H1 (cell line): ENCODE data around the gene CYP17A1. TPM values are rescaled to one million over a fixed set of nuclear protein-coding genes. Genes with fewer than 3 reads are reported as not detected.

Experiments used
- CTCF ChIA-PET: fragments of 300-600 bp; sonication (Branson Sonifier 250); formaldehyde crosslinking; loops from one replicate; lab custom pipeline; 2021; ENCODE audit not compliant: partially characterized antibody; lab: Charles Lee
- POLR2A ChIA-PET: fragments of 300-600 bp; sonication (Branson Sonifier 250); formaldehyde crosslinking; loops from one replicate; lab custom pipeline; 2021; ENCODE audit warnings: inconsistent platforms; ENCODE audit not compliant: partially characterized antibody; lab: Charles Lee
- DNase-seq, 2 experiments: peaks; one replicate each; pipeline versions ENCODE4 v3.0.0 to v3.0.0-alpha.2; 2010 to 2022; ENCODE audit warnings: low spot score in 2 of 2, low read depth in 1 of 2, mixed read lengths in 1 of 2
- FAIRE-seq: peaks from 2 replicates; lab custom pipeline; 2011; peaks lifted over from hg19 to GRCh38; lab: Jason Lieb, UNC
- H2AFZ ChIP-seq: 2 replicates; pipeline ENCODE4 v1.8.1; 2012; ENCODE audit warnings: low read length, inconsistent platforms
- H2AK5ac ChIP-seq: 2 replicates; pipeline ENCODE4 v1.6.1; 2013; ENCODE audit warnings: low read depth, low read length
- H2BK120ac ChIP-seq: replicated peaks from 2 replicates; pipeline ENCODE3; 2013; ENCODE audit warnings: low read depth, low read length, inconsistent platforms
- H2BK12ac ChIP-seq: 2 replicates; pipeline ENCODE4 v1.6.1; 2013; ENCODE audit warnings: low read depth, low read length
- H2BK15ac ChIP-seq: 2 replicates; pipeline ENCODE4 v1.6.1; 2013; ENCODE audit warnings: low read length
- H2BK20ac ChIP-seq: 2 replicates; pipeline ENCODE4 v1.6.1; 2013; ENCODE audit warnings: low read length
- H2BK5ac ChIP-seq: 2 replicates; pipeline ENCODE4 v1.6.1; 2013; ENCODE audit warnings: low read depth, low read length
- H3K14ac ChIP-seq: 2 replicates; pipeline ENCODE4 v1.6.1; 2013; ENCODE audit warnings: inconsistent platforms; ENCODE audit not compliant: insufficient read length
- H3K18ac ChIP-seq: 2 replicates; pipeline ENCODE4 v1.6.1; 2013; ENCODE audit warnings: low read length; ENCODE audit errors: extremely low read depth
- H3K23ac ChIP-seq: 2 replicates; pipeline ENCODE4 v1.6.1; 2013; ENCODE audit warnings: inconsistent platforms; ENCODE audit not compliant: insufficient read length
- H3K23me2 ChIP-seq: 2 replicates; pipeline ENCODE4 v1.6.1; 2013; ENCODE audit warnings: low read depth, low read length
- H3K27ac ChIP-seq: 2 replicates; pipeline ENCODE4 v1.6.1; 2011; ENCODE audit warnings: low read depth, low read length, inconsistent platforms
- H3K27me3 ChIP-seq, 4 experiments: replicated peaks in 1 of 4; 1 replicate in 1 of 4; 2 replicates in 3 of 4; pipeline versions ENCODE4 v1.6.1 to v1.8.1; 2011 to 2013; ENCODE audit warnings: low read length in 3 of 4, mild to moderate bottlenecking in 3 of 4, inconsistent platforms in 2 of 4, mixed read lengths in 2 of 4, moderate library complexity in 1 of 4; ENCODE audit not compliant: control insufficient read depth in 3 of 4, insufficient read depth in 3 of 4; ENCODE audit errors: extremely low read depth in 1 of 4
- H3K36me3 ChIP-seq, 4 experiments: 2 replicates each; pipeline versions ENCODE4 v1.6.1 to v1.8.1; 2011 to 2013; ENCODE audit warnings: mild to moderate bottlenecking in 4 of 4, low read length in 3 of 4, moderate library complexity in 2 of 4, control low read depth in 1 of 4, inconsistent platforms in 1 of 4; ENCODE audit not compliant: insufficient read depth in 4 of 4, control insufficient read depth in 2 of 4
- H3K4ac ChIP-seq: replicated peaks from 2 replicates; pipeline ENCODE3; 2013; ENCODE audit warnings: low read length, low read depth, mixed read lengths, inconsistent platforms; ENCODE audit not compliant: insufficient read length
- H3K4me1 ChIP-seq, 4 experiments: replicated peaks in 1 of 4; 1 replicate in 1 of 4; 2 replicates in 3 of 4; pipeline versions ENCODE4 v1.6.1 to v1.8.1; 2011 to 2013; ENCODE audit warnings: low read length in 3 of 4, inconsistent platforms in 2 of 4, mixed read lengths in 1 of 4; ENCODE audit not compliant: insufficient read depth in 4 of 4, control insufficient read depth in 3 of 4
- H3K4me2 ChIP-seq, 2 experiments: 2 replicates each; pipeline versions ENCODE4 v1.6.1 to v1.8.1; 2011 to 2013; ENCODE audit warnings: low read depth in 2 of 2, low read length in 2 of 2, control low read depth in 1 of 2, inconsistent platforms in 1 of 2, mild to moderate bottlenecking in 1 of 2; ENCODE audit not compliant: insufficient read depth in 1 of 2
- H3K4me3 ChIP-seq, 4 experiments: fragments of 200-600, 300-600 bp in 1 of 4; sonication (generic), shearing (Covaris generic), sonication (Bioruptor Twin) in 1 of 4; 2 replicates each; pipeline versions ENCODE4 v1.5.1 to v1.8.1; 2011 to 2016; ENCODE audit warnings: low read length in 4 of 4, low read depth in 3 of 4, control low read depth in 2 of 4, inconsistent platforms in 2 of 4, mild to moderate bottlenecking in 2 of 4, mixed read lengths in 1 of 4, moderate library complexity in 1 of 4; ENCODE audit not compliant: insufficient read depth in 2 of 4; ENCODE audit errors: extremely low read depth in 1 of 4
- H3K56ac ChIP-seq: replicated peaks from 2 replicates; pipeline ENCODE3; 2013; ENCODE audit warnings: low read depth, mild to moderate bottlenecking, mixed read lengths, low read length, inconsistent platforms; ENCODE audit not compliant: insufficient read length
- H3K79me1 ChIP-seq: 2 replicates; pipeline ENCODE4 v1.6.1; 2013; ENCODE audit warnings: low read depth, low read length, control low read depth
- H3K79me2 ChIP-seq, 2 experiments: 2 replicates each; pipeline versions ENCODE4 v1.6.1 to v1.8.1; 2012 to 2013; ENCODE audit warnings: low read length in 2 of 2, mild to moderate bottlenecking in 2 of 2, inconsistent platforms in 1 of 2; ENCODE audit not compliant: insufficient read depth in 2 of 2, control insufficient read depth in 1 of 2
- H3K9ac ChIP-seq, 4 experiments: replicated peaks in 1 of 4; 1 replicate in 1 of 4; 2 replicates in 3 of 4; pipeline versions ENCODE4 v1.6.1 to v1.8.1; 2011 to 2013; ENCODE audit warnings: low read depth in 3 of 4, low read length in 3 of 4, control low read depth in 2 of 4, mild to moderate bottlenecking in 2 of 4, moderate library complexity in 2 of 4, inconsistent platforms in 1 of 4; ENCODE audit errors: extremely low read depth in 1 of 4
- H3K9me3 ChIP-seq, 2 experiments: 2 replicates each; pipeline versions ENCODE4 v1.6.1 to v1.8.1; 2012 to 2013; ENCODE audit warnings: mild to moderate bottlenecking in 2 of 2, moderate library complexity in 2 of 2, control low read depth in 1 of 2, inconsistent platforms in 1 of 2, low read depth in 1 of 2, low read length in 1 of 2, mixed read lengths in 1 of 2; ENCODE audit not compliant: insufficient read depth in 2 of 2
- H4K20me1 ChIP-seq, 2 experiments: replicated peaks in 1 of 2; 2 replicates each; pipeline versions ENCODE3 to v1.8.1; 2011 to 2013; ENCODE audit warnings: inconsistent platforms in 2 of 2, low read length in 2 of 2, mild to moderate bottlenecking in 1 of 2; ENCODE audit not compliant: insufficient read depth in 2 of 2, control insufficient read depth in 1 of 2
- H4K5ac ChIP-seq: 2 replicates; pipeline ENCODE4 v1.6.1; 2013; ENCODE audit warnings: low read length, low read depth, mixed read lengths, inconsistent platforms; ENCODE audit not compliant: insufficient read length
- H4K8ac ChIP-seq: 2 replicates; pipeline ENCODE4 v1.8.0; 2013; ENCODE audit warnings: mild to moderate bottlenecking, moderate library complexity, low read length, inconsistent platforms; ENCODE audit not compliant: insufficient read depth; ENCODE audit errors: extremely low read depth
- H4K91ac ChIP-seq: replicated peaks from 2 replicates; pipeline ENCODE3; 2013; ENCODE audit warnings: low read length, mixed read lengths, inconsistent platforms; ENCODE audit not compliant: insufficient read length
- BACH1 ChIP-seq: IDR thresholded peaks from 2 replicates; pipeline ENCODE4 v1.6.1; 2012; ENCODE audit warnings: low read length, improper control_type of control experiment
- CHD2 ChIP-seq: IDR thresholded peaks from 2 replicates; pipeline ENCODE4 v1.6.1; 2012; ENCODE audit warnings: low read length, improper control_type of control experiment
- E2F6 ChIP-seq: IDR thresholded peaks from 2 replicates; pipeline ENCODE4 v1.6.1; 2012; ENCODE audit warnings: inconsistent platforms
- EZH2 ChIP-seq: fragments of 200-600 bp; sonication (generic); IDR thresholded peaks from 2 replicates; pipeline ENCODE4 v1.7.1; 2012; ENCODE audit warnings: low read depth, mild to moderate bottlenecking, moderate library complexity, low read length, inconsistent platforms; ENCODE audit not compliant: severe bottlenecking
- JUN ChIP-seq: IDR thresholded peaks from 2 replicates; pipeline ENCODE4 v1.6.1; 2011; ENCODE audit warnings: low read depth, mild to moderate bottlenecking, improper control_type of control experiment, low read length
- JUND ChIP-seq: IDR thresholded peaks from 2 replicates; pipeline ENCODE4 v1.6.1; 2011; ENCODE audit warnings: mild to moderate bottlenecking, improper control_type of control experiment, low read length
- MAX ChIP-seq: IDR thresholded peaks from 2 replicates; pipeline ENCODE4 v1.6.1; 2012; ENCODE audit warnings: inconsistent platforms
- RAD21 ChIP-seq, 2 experiments: IDR thresholded peaks in 1 of 2; conservative IDR thresholded peaks in 1 of 2; 2 replicates each; pipeline ENCODE4 v1.6.1; 2011; ENCODE audit warnings: low read depth in 2 of 2, low read length in 2 of 2, improper control_type of control experiment in 1 of 2, inconsistent platforms in 1 of 2, mild to moderate bottlenecking in 1 of 2, moderate library complexity in 1 of 2
- SUZ12 ChIP-seq: fragments of 200-600 bp; sonication (generic); IDR thresholded peaks from 2 replicates; pipeline ENCODE4 v1.6.1; 2012; ENCODE audit warnings: mild to moderate bottlenecking, inconsistent platforms, low read length, moderate library complexity, mixed read lengths
- TAF7 ChIP-seq: optimal IDR thresholded peaks from 2 replicates; pipeline ENCODE3; 2011; ENCODE audit warnings: low read depth, mild to moderate bottlenecking, inconsistent platforms, low read length, moderate library complexity, borderline replicate concordance
- WGBS, 2 experiments: shearing (Covaris generic) in 1 of 2; methylation state at CpG; one replicate each; pipeline versions ENCODE4 v1.1.6 to v1.1.7; 2013 to 2015; ENCODE audit warnings: low lambda C conversion rate in 2 of 2, mixed read lengths in 2 of 2, inconsistent platforms in 1 of 2, low coverage in 1 of 2, missing lambda C conversion rate in 1 of 2; ENCODE audit not compliant: insufficient replicate concordance in 2 of 2, insufficient coverage in 1 of 2, insufficient read length in 1 of 2; ENCODE audit errors: extremely low coverage in 1 of 2, missing lambda C conversion rate in 1 of 2; 5-methylcytosine and 5-hydroxymethylcytosine counted together
- polyA plus RNA-seq, 7 experiments: library from polyadenylated mRNA; depleted of rRNA in 3 of 7; stranded (reverse) in 5 of 7; unstranded in 2 of 7; fragments of >200 nt in 5 of 7; fragments of 200-250 nt in 2 of 7; gene quantifications; 1 replicate in 5 of 7; 2 replicates in 1 of 7; 4 replicates in 1 of 7; pipeline versions ENCODE4 v1.2.1 to v1.2.3, GENCODE V29; 2011 to 2013; ENCODE audit warnings: missing spikeins in 2 of 7, mixed read lengths in 2 of 7
- total RNA-seq: library from RNA; stranded (reverse); fragmentation: NEBNext Ultra II Directional; extraction: Animal tissue kit (Norgen Biotek cat#: 25700); gene quantifications from 2 replicates; pipeline ENCODE4 v1.2.1, GENCODE V29; 2021

The CYP17A1 gene
- total and polyA plus RNA-seq, 2 of the 8 experiments (the other 6 are each of a cell fraction or from before 2014, with no cell fraction given), result not detected

GRCh38 chr10:102782673-102783551 lies 54.3 kb downstream of the CYP17A1 start:
- Histone ChIP-seq H3K18ac (no peak overlapping the region), H3K27me3 (no peaks in the 10 kb centered on the region; a peak in 1 of 7 replicates), H3K4me3 (no peak overlapping the region), H3K4me1 (peaks cover 2 to 15% (median 11%) of the 10 kb centered on the region in 4 experiments; a peak in 6 of 7 replicates), H2AK5ac (no peak overlapping the region), H4K91ac (no peak overlapping the region), H3K4me2 (no peak overlapping the region), H3K79me2 (no peaks in the 10 kb centered on the region), H3K9me3 (no peaks in the 10 kb centered on the region), H3K4ac (no peak overlapping the region), H2BK120ac (no peak overlapping the region), H3K23ac (no peak overlapping the region), H2BK20ac (no peak overlapping the region), H3K79me1 (peaks cover 6% of the 10 kb centered on the region), H3K27ac (no peak overlapping the region), H3K9ac (no peak overlapping the region), H2BK15ac (no peak overlapping the region), H3K14ac (no peak overlapping the region), H3K23me2 (no peaks in the 10 kb centered on the region), H2BK5ac (no peak overlapping the region; the same call in 1 of the 2 replicates), H4K5ac (no peak overlapping the region), H2AFZ (no peak overlapping the region), H4K8ac (no peak overlapping the region; the same call in 1 of the 2 replicates), H3K56ac (no peak overlapping the region), H4K20me1 (peaks cover 2 to 6% of the 10 kb centered on the region in 2 experiments), H2BK12ac (no peak overlapping the region), H3K36me3 (no peaks in the 10 kb centered on the region)
- DNase-seq (no peak), FAIRE-seq (no peak)
- POLR2A ChIA-PET, result no interaction called here
- CTCF ChIA-PET, result interaction anchor here (1.6 kb wide), 1 partner anchor 52 kb away, joined by 3 read pairs; no protein-coding TSS in a partner anchor
- 87% methylated on average over 18 of the region's 18 CpGs; no CpG with 5 or more reads in 1 of the 2 experiments for WGBS, 2 experiments
- TF ChIP-seq JUN (no peak), TAF7 (no peak), CHD2 (no peak), SUZ12 (no peak), RAD21 (IDR thresholded peaks at IDR 0.05 in 1 of 2, conservative IDR thresholded peaks at IDR 0.05 in 1 of 2; ENCODE audit: low read depth in 2 of 2, low read length in 2 of 2) (no peak), EZH2 (no peak), BACH1 (no peak), MAX (no peak), E2F6 (no peak), JUND (no peak)
